AML-193 (cell line): ENCODE results near the gene SPATA12.
"Not testable (repeated sequence)": the region's sequence is repeated elsewhere in the genome, so short reads cannot be mapped to it uniquely, and the experiment has no call there.

Experiments used
- DNase-seq, 2 experiments: peaks; one replicate each; lab custom pipeline; 2025; lab: John Stamatoyannopoulos, UW

SPATA12 gene

GRCh38 chr3:57083266-57083995 lies 23.0 kb downstream of the SPATA12 start:
- DNase-seq: not testable (repeated sequence)

- no peak for DNase-seq
Observed at GRCh38 chr3:57085211-57085610, 24.7 kb downstream of the SPATA12 start.

- no peak for DNase-seq
Observed at GRCh38 chr3:57086201-57086600, 25.7 kb downstream of the SPATA12 start.

- no peak for DNase-seq
Observed at GRCh38 chr3:57087361-57088092, 27.1 kb downstream of the SPATA12 start.

DNA sequence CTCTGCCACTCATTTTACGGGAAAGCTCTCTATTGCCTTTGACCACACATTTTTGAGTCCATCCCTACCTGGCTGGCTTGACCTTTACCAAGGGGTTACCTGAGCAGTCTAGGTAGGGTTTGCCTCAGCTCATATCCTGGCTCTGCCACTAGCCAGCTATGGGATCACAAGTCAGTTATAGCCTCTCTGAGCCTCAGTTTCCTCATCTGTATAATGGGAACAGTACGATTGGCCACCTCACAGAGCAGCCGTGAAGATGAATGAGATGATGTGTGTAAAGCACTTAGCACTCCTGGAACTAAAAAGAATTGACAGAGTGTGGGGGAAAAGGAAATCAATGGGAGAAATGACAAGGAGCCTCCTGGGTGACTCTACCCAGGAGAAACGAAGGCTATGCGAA lies 28.0 kb downstream of the SPATA12 start:
- DNase-seq: no peak

DNA sequence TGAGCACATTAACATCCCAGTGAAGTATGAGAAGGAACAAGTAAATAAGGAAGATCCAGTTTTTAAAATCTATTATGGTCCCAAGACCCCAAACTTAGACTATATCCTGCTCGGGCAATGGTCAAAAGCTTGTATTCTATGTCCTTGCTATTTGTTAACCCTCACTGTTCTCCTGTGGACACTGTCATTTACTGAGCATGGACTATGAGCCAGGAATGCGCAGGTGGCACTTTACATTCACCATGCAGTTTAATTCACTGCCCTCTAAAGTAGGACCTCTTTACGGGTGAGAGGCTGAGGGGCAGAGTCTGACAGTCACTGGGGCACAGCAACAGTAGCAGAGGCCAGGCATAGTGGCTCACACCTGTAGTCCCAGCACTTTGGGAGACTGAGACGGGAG lies 28.6 kb downstream of the SPATA12 start:
- DNase-seq: no peak

DNA sequence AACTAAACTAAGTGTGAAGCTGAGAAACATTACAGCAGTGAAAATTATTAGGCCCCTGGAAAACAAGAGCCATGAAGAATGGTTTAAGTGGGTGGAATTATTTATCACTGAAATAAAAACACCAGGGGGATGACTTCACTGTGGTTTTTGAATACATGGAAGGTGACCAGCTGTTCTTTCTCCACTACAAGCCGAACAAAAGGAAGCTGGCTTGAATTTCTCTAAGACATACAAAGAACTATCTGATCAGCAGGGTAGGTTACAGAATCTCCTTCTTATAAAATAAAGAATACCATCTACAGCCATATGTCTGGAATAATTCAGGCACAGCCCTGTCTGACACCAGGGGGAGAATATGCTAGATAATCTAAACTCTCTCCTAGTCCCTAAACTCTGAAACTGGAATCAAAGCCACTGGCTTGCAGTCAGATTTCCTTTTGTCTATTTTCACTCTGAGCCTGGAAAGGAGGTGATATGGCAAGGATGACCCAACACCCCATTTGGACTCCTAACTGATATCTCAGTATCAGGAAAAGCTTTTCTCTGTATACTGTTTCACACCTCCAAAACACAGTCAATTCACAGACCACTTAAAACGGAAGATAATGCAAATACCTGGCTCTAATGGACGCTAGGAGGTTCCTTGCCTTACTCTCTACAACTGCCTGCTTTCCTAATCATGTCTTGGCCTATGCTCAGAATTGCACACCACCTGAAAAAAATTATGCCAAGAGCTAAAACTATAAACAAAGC lies 31.2 kb downstream of the SPATA12 start:
- DNase-seq: no peak

GRCh38 chr3:57093489-57093888 lies 33.0 kb downstream of the SPATA12 start:
- no peak for DNase-seq

DNA sequence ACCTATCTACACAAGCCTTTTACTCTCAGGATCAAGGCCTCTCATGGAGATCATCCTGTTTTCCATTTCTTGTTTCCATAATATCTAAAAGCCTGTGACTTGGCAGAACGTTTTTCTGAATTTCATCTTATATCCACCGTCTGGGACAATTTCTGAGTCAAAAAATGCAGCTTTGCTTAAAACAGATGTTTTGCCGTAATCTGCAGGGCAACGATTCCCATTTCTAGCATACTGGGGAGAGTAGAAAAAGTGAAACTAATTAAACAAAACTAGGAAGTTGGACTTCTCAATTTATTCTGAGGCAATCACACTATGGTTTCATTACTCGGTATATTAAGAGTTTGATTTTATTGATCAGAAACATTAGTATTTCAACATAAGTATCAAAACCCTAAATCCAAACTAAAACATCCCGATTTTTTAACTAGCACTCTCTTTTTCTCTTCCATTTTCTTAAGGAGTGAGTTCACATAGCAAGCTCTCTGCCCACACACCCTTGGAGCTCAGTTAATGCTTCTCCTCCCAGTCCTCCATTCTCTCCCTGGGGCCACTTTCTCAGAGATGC lies 33.6 kb downstream of the SPATA12 start:
- DNase-seq: no peak

DNA sequence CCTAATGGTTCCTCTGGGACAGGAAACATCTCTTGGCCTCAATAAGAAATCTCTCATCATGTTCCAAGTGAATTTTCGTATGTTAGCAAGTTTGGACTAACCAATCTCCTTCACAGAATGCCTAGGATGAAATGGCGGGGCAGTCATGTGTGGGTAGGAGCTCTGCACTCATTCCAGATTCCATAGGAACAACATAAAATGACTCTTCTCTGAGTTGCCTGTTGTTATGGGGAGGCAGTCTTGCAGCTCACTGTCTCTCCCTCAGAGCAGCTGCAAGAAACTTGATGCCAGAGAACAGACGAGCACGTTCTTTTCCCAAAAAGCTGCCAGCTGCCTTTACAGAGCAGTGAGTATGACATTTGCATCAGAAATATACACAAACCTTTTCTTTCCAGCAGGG lies 34.1 kb downstream of the SPATA12 start:
- no peak for DNase-seq

DNA sequence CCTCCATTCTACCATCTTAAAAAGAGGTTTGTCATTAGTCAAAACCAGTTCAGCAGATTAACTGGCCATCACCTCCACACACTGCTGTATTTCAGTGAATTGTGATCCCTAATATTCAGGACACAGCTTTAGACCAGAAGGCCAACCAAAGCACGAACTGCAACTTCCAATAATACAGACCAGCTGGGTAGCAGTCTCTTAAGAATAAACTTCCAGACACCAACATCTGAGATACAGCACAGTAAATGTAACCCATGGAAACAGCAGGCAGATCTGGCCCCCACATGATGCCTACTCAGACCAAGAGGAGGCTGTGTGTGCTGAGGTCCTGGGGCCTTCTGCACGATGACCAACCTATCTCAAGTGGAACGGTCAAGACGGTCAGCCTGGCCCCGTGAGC lies 34.9 kb downstream of the SPATA12 start:
- no peak for DNase-seq

DNA sequence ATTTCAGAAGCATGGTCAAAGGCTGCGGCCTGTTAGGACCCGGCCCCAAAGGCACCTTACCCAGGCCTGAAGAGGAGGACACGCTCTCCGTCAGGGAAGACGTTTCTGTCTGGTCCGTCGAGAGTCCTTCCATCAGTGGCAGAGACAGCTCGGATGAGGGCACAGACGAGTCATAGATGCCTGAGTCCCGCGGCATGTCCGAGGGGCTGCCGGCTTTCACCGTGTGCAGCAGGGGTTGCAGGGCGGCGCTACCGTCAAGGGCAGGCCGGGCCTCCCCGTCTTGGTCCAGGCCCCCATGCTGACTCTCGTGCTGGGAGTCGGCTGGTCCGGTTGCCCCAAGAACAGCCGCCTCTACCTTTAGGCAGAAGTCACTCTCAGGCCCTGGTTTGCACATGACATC lies 37.1 kb downstream of the SPATA12 start:
- DNase-seq: no peak

- no peak for DNase-seq
Observed at GRCh38 chr3:57098418-57099310, 38.2 kb downstream of the SPATA12 start.

DNA sequence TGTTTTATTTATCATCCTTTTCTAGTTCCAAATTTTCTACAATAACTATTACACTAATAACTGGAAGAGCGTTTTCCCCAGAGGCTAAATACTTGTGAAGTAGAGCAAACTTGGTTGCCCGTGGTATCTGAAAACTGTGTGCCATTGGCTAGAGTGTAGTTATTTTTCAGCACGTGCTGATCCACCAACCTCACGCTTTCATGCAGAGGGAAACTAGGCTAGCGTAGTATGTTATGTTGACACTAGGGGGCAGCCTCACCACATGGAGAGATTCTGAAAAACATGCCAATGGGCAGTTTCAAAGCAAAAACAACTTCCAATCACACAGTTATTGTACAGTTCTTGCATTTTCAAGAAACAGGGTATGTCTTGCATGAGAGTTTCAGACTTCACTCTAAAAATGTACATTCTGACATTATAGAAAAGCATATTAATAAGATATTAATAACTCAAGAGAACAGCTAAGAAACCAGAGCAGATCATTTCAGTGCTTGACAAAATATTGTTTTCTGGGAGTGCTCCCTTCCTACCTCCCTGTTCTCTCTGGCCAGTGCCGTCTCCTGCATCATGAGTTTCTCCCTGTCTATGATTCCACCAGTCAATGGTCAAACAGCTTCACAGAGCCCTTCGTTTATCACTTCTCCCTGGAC lies 39.7 kb downstream of the SPATA12 start:
- DNase-seq: peak; percentile 89 to 91

DNA sequence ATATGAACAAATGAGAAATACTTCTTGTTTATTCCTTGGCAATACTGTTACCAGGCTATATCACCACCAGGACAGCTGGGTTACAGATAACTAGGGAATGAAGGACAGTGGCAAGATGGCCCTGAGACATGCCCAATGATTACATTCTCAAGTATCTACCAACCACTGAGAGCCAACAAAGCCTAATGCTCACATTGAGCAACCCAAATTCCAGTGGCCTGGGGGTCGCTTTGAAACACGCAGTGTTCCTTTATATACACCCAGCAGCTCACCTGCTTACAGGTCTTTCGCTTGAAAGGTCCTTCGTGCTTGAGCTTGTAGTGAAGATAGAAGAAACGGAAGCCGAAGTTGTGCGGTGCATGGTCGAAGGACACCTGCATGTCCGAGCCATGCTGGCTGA lies 45.1 kb downstream of the SPATA12 start:
- no peak for DNase-seq

GRCh38 chr3:57108684-57109083 lies 48.2 kb downstream of the SPATA12 start:
- DNase-seq: no peak

- DNase-seq: no peak
Observed at GRCh38 chr3:57109437-57110199, 49.2 kb downstream of the SPATA12 start.

DNA sequence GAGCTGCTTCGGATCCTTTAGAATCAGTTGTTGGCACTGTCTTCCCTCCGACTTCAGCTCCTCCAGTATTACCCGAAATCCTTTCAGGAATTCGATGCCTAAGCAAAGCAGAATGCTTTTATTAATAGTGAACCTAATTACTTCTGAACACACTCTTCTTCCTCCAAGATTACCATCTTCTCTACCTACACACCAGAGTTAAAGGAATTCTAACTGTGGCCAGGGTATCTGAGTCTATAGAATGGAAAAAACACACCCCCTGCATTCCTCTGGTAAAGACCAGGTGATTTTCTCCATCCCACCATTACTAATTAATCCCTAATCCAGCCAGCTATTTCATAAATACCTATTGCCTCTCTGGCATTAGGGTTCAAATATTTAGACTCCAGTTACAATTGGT lies 49.8 kb downstream of the SPATA12 start:
- no peak for DNase-seq

DNA sequence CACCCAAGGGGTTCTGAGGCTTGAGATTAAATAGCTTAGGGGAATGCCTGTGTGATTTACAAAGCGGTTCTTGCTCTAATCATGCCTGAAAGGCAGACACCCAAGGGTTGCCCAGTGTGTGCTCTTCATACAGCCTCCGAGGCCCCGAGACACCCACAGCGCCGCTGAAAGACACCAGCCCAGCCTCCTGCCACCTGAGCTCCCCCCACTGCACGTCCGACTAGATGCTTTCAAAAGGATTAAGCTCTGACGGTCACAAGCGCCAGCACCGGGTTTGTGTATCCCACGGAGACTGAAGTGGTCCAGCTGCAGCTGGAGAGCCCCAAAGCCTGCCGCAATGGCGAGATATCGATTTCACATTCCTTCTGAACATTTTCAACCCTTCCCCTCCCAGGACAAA lies 50.3 kb downstream of the SPATA12 start:
- DNase-seq: no peak

- no peak for DNase-seq
Observed at GRCh38 chr3:57112206-57112605, 51.7 kb downstream of the SPATA12 start.
